COLO668 (cell line): Measurements from ENCODE around the gene EML6.

ENCODE experiments used
- DNase-seq: peaks from one replicate; lab custom pipeline; 2025; ENCODE audit not compliant: unreplicated experiment; lab: John Stamatoyannopoulos, UW

The EML6 gene

DNA sequence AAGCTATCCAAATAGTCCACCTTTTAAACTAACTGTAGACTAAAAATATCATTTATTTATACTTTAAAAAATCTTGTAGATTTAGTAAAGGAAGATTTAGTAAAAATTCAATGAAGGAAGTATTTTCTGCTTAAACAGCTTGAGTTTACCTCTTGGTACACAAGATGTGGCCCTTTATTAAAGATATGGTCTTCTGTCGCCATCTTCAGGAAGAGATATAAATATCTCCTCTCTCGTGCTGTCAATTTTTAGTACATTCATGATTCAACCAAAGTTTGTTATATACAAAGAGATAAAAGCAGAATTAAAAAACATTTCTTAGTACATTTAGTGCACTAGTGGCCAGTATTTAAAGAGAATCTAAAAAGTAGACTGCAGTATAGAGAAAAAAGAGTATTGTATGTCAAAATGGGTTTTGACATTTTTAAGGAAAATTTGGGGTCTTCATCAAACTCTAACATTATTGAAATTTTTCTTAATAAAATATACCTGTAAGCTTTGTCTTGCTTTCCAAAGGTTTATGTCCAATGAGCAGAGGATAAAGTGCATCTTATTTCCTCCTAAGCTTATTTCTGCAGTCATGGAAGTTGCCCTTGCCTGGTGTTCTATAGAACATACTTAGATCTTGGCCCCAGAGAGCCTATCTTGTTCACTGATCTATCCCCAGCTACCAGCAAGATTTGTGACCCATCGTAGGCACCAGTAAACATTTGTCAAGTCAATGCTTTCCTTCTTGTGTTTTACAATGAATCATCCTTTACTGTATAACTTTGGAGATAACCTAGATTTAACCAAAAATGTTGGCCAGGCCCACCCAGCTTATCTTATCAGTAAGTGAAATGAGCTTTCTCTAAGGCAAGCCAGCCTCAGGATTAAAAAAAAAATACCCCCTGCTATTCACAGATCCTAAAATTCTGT lies 18.5 kb upstream of the EML6 start:
- DNase-seq = no peak

DNA sequence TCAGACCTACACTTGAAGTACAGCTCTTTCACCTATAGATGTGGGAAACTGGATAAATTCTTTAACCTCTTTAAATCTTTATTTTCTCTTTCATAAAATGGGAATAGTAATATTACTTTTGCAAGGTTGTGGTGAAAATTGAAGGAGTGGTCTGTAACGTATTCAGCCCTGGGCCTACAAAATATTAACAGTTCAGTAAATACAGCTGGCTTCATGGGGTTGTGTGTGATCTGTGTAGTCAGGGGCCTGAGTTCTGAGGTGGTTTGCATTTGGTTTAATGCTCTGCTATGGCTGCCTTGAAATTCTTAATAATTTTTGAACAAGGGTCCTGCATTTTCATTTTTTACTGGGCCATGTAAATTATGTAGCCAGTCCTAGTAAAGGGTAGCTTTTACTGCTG lies 16.8 kb upstream of the EML6 start:
- no peak for DNase-seq

DNA sequence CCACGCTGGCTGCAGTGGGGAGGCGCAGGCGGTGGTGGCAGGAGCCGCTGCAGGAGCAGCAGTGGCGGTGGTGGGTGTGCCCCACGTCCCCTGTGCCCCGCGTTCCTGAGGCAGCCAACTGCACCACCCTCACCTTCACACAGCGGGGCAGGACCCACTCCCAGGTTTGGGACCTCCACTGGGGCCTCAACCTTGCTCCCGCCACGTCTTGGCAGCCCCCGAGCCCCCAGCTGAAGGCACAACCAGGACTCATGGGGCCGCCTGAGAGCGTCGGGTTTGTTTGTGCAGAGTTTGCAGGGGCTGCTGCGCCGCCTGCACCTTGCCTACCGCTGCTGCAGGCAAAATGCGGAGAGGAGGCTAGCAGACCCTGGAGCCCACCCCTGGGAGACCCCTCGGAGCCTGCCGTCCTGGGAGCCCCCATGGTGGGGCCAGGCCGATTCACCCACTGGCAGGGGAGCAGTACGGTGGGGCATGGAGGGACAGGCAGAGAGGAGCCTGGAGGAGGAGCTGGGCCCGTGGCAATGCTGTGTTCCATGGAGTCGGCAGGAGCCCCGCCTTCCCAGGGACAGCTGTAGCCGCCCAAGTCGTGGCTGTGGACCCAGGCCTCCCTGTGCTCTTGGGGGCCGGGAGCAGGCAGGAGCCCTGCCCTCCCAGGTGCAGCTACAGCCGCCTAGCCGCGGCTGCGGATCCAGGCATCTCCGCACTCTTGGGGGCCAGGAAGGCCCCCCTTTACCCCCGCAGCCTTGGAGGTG lies 14.7 kb upstream of the EML6 start:
- DNase-seq = peak; percentile 67

DNA sequence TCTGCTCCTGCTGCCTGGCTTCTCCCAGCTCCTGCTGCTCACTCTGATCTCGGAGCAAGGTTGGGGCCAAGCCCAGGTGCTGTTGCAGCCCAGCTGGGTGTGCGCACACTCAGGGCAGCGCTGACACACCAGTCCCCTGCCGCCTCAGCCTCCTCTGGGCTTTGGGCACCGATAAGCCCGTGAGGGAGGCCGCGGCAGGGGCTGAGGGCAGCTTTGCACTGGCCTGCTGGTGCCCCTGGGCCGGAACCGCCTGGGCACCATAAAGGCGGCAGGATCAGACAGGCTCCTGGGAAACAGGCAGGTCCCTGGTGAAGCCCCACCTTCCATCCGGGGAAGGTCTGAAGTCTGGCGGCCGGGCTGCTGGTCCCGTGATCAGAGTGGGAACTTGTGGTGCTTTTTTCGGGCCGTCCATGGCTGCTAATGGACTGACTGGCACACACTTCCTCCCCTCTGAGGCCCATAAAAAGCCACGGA lies 14.1 kb upstream of the EML6 start:
- DNase-seq = peak; percentile 57

GRCh38 chr2:54710216-54710615 lies 13.2 kb upstream of the EML6 start:
- no peak for DNase-seq

GRCh38 chr2:54712516-54712915 lies 10.9 kb upstream of the EML6 start:
- DNase-seq = no peak

DNA sequence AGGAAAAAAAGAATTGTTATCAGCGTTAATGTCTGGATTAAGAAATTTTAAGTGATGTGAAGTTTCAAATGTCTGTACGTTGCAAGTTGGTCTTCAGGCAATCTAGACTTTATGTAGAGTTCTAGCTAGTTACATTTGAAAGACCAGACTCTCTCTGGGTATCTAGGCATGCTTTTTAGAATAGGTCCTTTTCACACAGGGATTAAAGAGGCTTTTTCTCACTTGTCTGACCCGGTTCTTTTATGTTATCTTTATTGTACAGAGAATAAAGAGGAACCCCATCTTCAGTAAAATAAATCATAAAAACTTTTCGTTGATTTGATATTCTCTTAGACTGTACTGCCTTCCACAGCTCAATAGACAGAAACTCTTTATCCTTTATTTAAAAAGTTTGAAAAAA lies 8.5 kb upstream of the EML6 start:
- no peak for DNase-seq

DNA sequence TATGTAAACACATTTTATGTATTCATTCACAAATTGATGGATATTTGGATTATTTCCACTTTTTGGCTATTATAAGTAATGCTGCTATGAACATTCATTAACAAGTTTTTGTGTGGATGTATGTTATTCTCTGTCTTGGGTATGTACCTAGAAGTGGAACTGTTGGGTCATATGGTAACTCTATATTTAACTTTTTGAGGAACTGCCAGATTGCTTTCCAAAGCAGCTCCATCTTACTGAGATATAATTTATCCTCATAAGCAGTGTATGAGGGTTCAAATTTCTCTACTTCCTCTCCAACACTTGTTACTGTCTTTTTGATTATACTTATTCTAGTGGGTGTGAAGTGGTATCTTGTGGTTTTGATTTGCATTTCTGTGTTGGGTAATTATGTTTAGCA lies 7.1 kb upstream of the EML6 start:
- no peak for DNase-seq

DNA sequence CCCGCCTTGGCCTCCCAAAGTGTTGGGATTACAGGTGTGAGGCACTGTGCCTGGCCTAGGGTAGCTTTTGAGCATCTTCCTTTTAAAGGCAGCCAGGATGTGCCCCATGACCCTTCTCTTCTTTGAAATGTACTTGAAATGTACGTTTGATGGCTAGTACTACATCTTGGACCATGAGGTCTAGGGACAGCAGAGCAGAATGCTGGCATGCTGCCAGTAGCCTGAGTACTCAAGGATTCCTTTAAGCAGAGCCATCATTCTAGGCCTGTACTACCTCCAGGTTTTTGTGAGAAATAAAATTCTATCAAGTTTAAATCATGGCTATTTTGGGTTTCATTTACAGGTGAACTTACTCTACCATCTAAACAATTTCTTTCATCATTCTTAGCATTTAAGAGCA lies 2.9 kb upstream of the EML6 start:
- DNase-seq = no peak

- no peak for DNase-seq
These were observed 821 bp upstream of the EML6 start for GRCh38 chr2:54722641-54723040.

GRCh38 chr2:54723996-54724559 lies 616 bp downstream of the EML6 start:
- no peak for DNase-seq

DNA sequence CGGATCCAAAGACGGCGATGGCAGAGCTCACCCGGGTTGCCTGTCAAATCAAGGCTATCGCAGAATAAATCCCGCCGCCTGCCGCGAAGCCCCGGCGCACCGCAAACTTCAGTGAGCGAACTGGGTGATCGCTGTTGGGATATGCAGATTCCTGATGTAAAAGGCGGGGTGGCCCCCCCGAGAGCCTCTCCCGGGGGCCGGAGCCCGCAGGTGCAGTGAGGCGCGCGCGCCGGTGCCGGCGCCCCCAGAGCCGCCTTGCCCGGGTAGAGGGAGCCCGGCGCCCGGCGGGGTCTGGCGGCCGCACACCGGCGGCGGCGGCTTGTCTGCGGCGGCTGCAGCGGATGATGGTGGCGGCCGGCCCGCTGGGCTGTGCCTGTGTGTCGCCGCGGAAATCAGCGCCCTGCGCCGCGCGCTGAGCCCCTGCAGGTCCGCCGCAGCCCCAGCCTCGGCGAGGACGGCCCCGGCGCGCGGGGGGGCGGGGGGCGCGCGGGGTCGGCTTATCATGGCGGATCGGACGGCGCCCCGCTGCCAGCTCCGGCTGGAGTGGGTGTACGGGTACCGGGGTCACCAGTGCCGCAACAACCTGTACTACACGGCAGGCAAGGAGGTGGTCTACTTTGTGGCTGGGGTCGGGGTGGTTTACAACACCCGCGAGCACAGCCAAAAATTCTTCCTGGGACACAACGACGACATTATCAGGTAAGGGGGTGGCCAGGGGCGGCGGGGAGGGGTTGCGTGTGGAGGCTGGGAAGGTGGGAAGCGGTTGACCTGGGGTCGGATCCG lies 1.3 kb downstream of the EML6 start:
- DNase-seq = peak; percentile 64

GRCh38 chr2:54725343-54726099 lies 2.1 kb downstream of the EML6 start:
- DNase-seq = peak; percentile 22

DNA sequence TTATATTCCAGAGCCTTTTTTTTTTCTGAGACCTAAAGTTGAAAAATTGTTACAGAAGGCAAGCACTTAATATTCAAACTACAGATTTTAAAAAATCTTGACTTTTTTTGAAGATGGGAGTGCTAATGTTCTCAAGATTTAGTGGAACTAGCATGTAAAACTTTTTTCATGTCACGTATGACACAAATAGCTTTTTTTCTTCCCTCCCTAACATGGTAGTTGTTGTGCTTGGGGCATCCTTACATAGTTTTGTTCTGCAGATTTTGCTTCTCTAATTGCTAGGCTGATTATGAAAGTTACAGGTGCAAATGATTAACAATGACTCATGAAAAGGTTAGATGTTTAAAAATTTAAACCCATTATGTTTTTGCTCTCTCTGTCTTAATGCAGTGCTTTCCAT lies 3.0 kb downstream of the EML6 start:
- DNase-seq = no peak

DNA sequence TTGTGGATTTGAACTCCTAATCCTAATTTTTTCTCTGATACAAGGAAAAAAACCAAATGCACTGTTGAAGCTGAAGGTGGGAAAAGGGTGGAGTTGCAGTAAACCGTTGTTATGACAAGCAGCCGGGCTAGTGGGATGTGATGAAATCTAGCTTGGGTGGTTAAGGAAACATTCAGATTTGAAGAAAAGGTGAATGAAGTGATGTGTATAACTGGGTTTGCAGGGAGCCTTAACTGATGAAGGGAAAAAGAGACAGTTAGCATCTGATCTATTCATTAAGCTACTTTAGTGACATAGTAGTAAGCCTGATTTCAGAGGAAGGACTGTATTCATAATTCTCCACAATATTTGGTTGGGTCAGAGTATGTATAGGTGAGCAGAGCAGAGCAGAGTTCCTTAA lies 3.5 kb downstream of the EML6 start:
- no peak for DNase-seq

- DNase-seq = no peak
These were observed 5.2 kb downstream of the EML6 start for GRCh38 chr2:54728669-54729120.

DNA sequence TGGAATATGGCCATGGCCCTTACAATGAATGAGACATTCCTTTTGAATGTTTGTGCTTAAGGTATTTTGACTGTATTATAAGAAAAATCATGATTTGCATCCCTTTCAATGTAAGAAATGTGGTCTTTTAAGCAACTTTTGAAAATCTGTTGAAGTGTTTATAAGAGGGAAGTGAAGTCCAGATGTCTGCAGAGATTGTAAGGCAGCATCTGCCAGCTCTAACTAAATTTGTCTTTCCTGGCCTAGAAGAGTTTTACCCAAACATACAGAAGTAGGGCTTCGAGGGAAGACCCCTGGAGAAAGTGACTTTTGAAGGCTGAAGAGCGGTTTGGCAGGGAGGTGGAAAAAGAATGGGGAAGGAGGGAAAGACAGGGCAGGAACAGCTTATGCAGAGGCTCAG lies 12.2 kb downstream of the EML6 start:
- DNase-seq = no peak

DNA sequence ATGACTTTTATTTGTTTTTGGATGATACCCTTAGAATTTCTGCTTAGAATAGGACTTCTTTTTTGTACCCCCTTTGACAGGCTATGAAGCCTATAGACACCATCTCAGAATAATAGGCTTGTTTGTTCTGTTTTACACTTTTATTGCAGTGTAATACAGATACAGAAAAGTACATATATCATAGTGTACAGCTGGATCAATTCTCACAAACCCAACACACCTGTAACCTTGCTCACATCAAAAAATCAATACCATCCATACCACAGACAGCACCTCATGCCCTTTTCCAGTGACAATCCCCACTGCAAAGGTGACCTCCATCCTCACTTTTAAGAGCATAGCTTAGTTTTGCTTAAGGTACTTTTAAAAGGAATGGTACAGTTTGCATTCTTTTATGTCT lies 14.8 kb downstream of the EML6 start:
- no peak for DNase-seq

DNA sequence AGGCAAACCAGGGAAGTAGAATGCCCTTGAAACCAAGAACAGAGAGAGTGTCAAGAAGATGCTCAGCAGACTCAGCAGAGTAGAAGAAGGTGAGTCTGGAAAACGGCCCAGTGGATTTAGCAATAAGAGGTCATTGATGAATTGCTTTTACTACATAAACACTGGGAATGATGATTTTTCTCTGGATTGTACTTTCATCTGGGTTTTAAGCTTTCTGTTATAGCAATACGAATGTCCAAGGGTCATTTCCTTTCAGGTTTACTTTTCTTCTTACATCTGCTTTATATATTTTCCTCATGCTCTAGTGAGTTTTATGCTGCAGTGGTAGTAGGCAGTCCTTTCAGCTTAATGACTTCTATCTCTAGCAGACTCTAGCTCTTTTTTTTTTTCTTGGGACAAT lies 16.9 kb downstream of the EML6 start:
- no peak for DNase-seq

- DNase-seq = no peak
These were observed 17.8 kb downstream of the EML6 start for GRCh38 chr2:54741250-54741649.
